Measurements from ENCODE around the gene OLA1. TPM values are rescaled to one million over a fixed set of nuclear protein-coding genes. Genes with fewer than 3 reads are reported as not detected.
"Not testable (repeated sequence)": the region's sequence is repeated elsewhere in the genome, so short reads cannot be mapped to it uniquely, and the experiment has no call there.

The OLA1 gene
- total RNA-seq, 1 experiment from 2014 or later: 126 TPM

DNA sequence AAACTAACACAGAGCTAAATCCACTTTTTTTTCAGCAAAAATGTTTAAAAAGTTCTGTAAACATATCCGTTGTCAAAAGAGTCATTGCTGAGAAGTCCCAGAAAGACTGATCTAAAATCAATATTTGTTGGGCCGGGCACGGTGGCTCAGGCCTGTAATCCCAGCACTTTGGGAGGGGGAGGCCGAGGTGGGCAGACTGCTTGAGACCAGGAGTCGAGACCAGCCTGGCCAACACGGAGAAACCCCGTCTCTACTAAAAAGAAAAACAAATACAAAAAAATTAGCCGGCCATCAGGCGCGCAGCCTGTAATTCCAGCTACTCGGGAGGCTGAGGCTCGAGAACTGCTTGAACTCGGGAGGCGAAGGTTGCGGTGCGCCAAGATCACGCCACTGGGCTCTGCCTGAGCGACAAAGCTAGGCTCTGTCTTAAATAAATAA, 1.4 kb downstream of the OLA1 start:
- H3K27ac ChIP-seq (ENCODE audit: low read length): peak overlapping the region; percentile 90
- ATAC-seq: no peak
- H3K27me3 ChIP-seq (ENCODE audit: control insufficient read depth, insufficient read depth, low read length): no peaks in the 10 kb centered on the region
- in situ Hi-C loops (cut with HindIII; ENCODE audit: low pct_unique_long_range_greater_than_20kb, low sequenced_read_pairs): no loop called here
- H3K36me3 ChIP-seq (ENCODE audit: control insufficient read depth, insufficient read depth, low read length): peaks cover 20% of the 10 kb centered on the region
- H3K9me3 ChIP-seq (ENCODE audit: control insufficient read depth, insufficient read depth, low read depth, low read length): no peaks in the 10 kb centered on the region
- POLR2A ChIA-PET: no interaction called here
- H3K4me1 ChIP-seq (ENCODE audit: control insufficient read depth, insufficient read depth, low read length): peaks cover 5% of the 10 kb centered on the region
- DNase-seq (ENCODE audit: low read depth, low spot score): no peak
- TF ChIP-seq TCF7L2 (IDR thresholded peaks at IDR 0.05; ENCODE audit: low read depth, low read length) (no peak), POLR2AphosphoS5 (IDR thresholded peaks at IDR 0.05; ENCODE audit: low read depth, low read length) (no peak), SIN3A (IDR thresholded peaks at IDR 0.05; ENCODE audit: borderline replicate concordance, insufficient read depth, low read depth, low read length) (no peak)
- TF ChIP-seq, protein P1, sequence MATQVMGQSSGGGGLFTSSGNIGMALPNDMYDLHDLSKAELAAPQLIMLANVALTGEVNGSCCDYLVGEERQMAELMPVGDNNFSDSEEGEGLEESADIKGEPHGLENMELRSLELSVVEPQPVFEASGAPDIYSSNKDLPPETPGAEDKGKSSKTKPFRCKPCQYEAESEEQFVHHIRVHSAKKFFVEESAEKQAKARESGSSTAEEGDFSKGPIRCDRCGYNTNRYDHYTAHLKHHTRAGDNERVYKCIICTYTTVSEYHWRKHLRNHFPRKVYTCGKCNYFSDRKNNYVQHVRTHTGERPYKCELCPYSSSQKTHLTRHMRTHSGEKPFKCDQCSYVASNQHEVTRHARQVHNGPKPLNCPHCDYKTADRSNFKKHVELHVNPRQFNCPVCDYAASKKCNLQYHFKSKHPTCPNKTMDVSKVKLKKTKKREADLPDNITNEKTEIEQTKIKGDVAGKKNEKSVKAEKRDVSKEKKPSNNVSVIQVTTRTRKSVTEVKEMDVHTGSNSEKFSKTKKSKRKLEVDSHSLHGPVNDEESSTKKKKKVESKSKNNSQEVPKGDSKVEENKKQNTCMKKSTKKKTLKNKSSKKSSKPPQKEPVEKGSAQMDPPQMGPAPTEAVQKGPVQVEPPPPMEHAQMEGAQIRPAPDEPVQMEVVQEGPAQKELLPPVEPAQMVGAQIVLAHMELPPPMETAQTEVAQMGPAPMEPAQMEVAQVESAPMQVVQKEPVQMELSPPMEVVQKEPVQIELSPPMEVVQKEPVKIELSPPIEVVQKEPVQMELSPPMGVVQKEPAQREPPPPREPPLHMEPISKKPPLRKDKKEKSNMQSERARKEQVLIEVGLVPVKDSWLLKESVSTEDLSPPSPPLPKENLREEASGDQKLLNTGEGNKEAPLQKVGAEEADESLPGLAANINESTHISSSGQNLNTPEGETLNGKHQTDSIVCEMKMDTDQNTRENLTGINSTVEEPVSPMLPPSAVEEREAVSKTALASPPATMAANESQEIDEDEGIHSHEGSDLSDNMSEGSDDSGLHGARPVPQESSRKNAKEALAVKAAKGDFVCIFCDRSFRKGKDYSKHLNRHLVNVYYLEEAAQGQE (IDR thresholded peaks at IDR 0.05; ENCODE audit: insufficient read depth in 1 of 2, low read depth in 2 of 2, low read length in 1 of 2): no peak
- TF ChIP-seq, protein P2, sequence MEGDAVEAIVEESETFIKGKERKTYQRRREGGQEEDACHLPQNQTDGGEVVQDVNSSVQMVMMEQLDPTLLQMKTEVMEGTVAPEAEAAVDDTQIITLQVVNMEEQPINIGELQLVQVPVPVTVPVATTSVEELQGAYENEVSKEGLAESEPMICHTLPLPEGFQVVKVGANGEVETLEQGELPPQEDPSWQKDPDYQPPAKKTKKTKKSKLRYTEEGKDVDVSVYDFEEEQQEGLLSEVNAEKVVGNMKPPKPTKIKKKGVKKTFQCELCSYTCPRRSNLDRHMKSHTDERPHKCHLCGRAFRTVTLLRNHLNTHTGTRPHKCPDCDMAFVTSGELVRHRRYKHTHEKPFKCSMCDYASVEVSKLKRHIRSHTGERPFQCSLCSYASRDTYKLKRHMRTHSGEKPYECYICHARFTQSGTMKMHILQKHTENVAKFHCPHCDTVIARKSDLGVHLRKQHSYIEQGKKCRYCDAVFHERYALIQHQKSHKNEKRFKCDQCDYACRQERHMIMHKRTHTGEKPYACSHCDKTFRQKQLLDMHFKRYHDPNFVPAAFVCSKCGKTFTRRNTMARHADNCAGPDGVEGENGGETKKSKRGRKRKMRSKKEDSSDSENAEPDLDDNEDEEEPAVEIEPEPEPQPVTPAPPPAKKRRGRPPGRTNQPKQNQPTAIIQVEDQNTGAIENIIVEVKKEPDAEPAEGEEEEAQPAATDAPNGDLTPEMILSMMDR (IDR thresholded peaks at IDR 0.05): no peak
- intact Hi-C loops (cut with micrococcal nuclease; ENCODE audit: unreplicated experiment): no loop called here
- peak overlapping the region; percentile 88 to 97 for H3K4me3 ChIP-seq (ENCODE audit: low read depth in 2 of 2, low read length in 2 of 2)
- CTCF ChIA-PET: no interaction called here
- no TSS peak for BruUV-seq (replicated peaks)

DNA sequence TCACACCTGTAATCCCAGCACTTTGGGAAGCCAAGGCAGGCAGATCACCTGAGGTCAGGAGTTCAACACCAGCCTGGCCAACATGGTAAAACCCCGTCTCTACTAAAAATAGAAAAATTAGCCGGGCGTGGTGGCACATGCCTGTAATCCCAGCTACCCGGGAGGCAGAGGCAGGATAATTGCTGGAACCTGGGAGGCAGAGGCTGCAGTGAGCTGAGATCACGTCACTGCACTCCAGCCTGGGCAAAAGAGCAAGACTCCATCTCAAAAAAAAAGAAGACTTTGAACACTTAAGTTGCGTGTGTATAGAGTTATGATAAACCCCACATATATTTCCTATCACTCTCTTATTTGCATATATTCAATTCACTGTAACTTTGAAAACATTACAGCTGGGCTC, 2.7 kb downstream of the OLA1 start:
- in situ Hi-C loops (cut with HindIII; ENCODE audit: low pct_unique_long_range_greater_than_20kb, low sequenced_read_pairs); H3K27ac ChIP-seq (ENCODE audit: low read length); DNase-seq (ENCODE audit: low read depth, low spot score); CTCF ChIA-PET; intact Hi-C loops (cut with micrococcal nuclease; ENCODE audit: unreplicated experiment); H3K4me1 ChIP-seq (ENCODE audit: control insufficient read depth, insufficient read depth, low read length); H3K9me3 ChIP-seq (ENCODE audit: control insufficient read depth, insufficient read depth, low read depth, low read length); POLR2A ChIA-PET; BruUV-seq (replicated peaks); H3K4me3 ChIP-seq (ENCODE audit: low read depth in 2 of 2, low read length in 2 of 2); H3K27me3 ChIP-seq (ENCODE audit: control insufficient read depth, insufficient read depth, low read length); ATAC-seq: not testable (repeated sequence)
- peaks cover 20% of the 10 kb centered on the region for H3K36me3 ChIP-seq (ENCODE audit: control insufficient read depth, insufficient read depth, low read length)

DNA sequence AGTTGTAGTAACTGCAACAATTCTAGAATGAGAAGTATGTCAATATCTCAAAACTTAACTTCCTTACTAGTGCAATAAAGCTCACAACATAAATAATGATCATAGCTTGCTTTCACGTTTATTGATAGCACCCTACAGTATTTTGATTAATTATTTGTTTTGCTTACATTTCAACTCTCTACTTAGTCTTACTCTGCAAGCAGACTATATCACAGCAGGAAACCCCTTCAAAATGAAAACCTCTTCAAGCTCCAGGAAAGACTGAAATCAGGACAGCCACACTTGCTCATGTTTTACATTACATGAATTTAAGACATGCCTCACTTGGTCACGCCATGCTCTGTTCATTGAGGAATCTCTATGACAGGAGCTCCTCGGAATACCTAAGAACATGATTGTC, 3.3 kb downstream of the OLA1 start:
- no peaks in the 10 kb centered on the region for H3K9me3 ChIP-seq (ENCODE audit: control insufficient read depth, insufficient read depth, low read depth, low read length)
- in situ Hi-C loops (cut with HindIII; ENCODE audit: low pct_unique_long_range_greater_than_20kb, low sequenced_read_pairs) (no loop called here), intact Hi-C loops (cut with micrococcal nuclease; ENCODE audit: unreplicated experiment) (no loop called here)
- POLR2A ChIA-PET: interaction anchor here (0.7 kb wide), 1 partner anchor 176 kb away, joined by 3 read pairs; no protein-coding TSS in a partner anchor
- no peak overlapping the region for H3K27ac ChIP-seq (ENCODE audit: low read length)
- H3K4me3 ChIP-seq (ENCODE audit: low read depth in 2 of 2, low read length in 2 of 2): no peak overlapping the region
- no peak for ATAC-seq
- peaks cover 5% of the 10 kb centered on the region for H3K4me1 ChIP-seq (ENCODE audit: control insufficient read depth, insufficient read depth, low read length)
- DNase-seq (ENCODE audit: low read depth, low spot score): no peak
- TF ChIP-seq, protein P1 (IDR thresholded peaks at IDR 0.05; ENCODE audit: insufficient read depth in 1 of 2, low read depth in 2 of 2, low read length in 1 of 2): no peak
- TF ChIP-seq TCF7L2 (IDR thresholded peaks at IDR 0.05; ENCODE audit: low read depth, low read length): no peak
- TF ChIP-seq SIN3A (IDR thresholded peaks at IDR 0.05; ENCODE audit: borderline replicate concordance, insufficient read depth, low read depth, low read length): no peak
- TF ChIP-seq POLR2AphosphoS5 (IDR thresholded peaks at IDR 0.05; ENCODE audit: low read depth, low read length): no peak
- TF ChIP-seq, protein P2 (IDR thresholded peaks at IDR 0.05): no peak
- peaks cover 20% of the 10 kb centered on the region for H3K36me3 ChIP-seq (ENCODE audit: control insufficient read depth, insufficient read depth, low read length)
- no TSS peak for BruUV-seq (replicated peaks)
- H3K27me3 ChIP-seq (ENCODE audit: control insufficient read depth, insufficient read depth, low read length): no peaks in the 10 kb centered on the region
- CTCF ChIA-PET: no interaction called here
